BE2C (cell line): ENCODE results near the gene ARHGAP31.
A peak's percentile ranks its signal among the peaks of the same experiment; 100 is the strongest.
"Not testable (repeated sequence)": the region's sequence is repeated elsewhere in the genome, so short reads cannot be mapped to it uniquely, and the experiment has no call there.

Experiments used
- DNase-seq: peaks from one replicate; pipeline ENCODE4 v3.0.0-alpha.2; 2020
- H3K27me3 ChIP-seq: fragments of 250-450 bp; sonication (Bioruptor Pico); 2 replicates; pipeline ENCODE4 v1.5.1; 2020; ENCODE audit warnings: mild to moderate bottlenecking
- H3K36me3 ChIP-seq: fragments of 250-450 bp; sonication (Bioruptor Pico); 2 replicates; pipeline ENCODE4 v1.5.1; 2020; ENCODE audit warnings: mild to moderate bottlenecking
- H3K4me1 ChIP-seq: fragments of 250-450 bp; sonication (Bioruptor Pico); 2 replicates; pipeline ENCODE4 v1.5.1; 2020
- H3K4me3 ChIP-seq: 2 replicates; pipeline ENCODE4 v1.5.1; 2011; ENCODE audit warnings: low read depth, low read length
- H3K9me3 ChIP-seq: fragments of 250-450 bp; sonication (Bioruptor Pico); 2 replicates; pipeline ENCODE4 v1.5.1; 2020
- TF ChIP-seq, protein P1 (sequence below): IDR thresholded peaks from 2 replicates; pipeline ENCODE4 v1.5.1; 2012; ENCODE audit warnings: mild to moderate bottlenecking, low read depth, low read length

The ARHGAP31 gene

GRCh38 chr3:119349354-119350041 is 55.3 kb downstream of the ARHGAP31 start:
- no peak for DNase-seq
- no peaks in the 10 kb centered on the region for H3K36me3 ChIP-seq
- no peaks in the 10 kb centered on the region for H3K27me3 ChIP-seq
- no peaks in the 10 kb centered on the region for H3K9me3 ChIP-seq
- TF ChIP-seq, protein P1, sequence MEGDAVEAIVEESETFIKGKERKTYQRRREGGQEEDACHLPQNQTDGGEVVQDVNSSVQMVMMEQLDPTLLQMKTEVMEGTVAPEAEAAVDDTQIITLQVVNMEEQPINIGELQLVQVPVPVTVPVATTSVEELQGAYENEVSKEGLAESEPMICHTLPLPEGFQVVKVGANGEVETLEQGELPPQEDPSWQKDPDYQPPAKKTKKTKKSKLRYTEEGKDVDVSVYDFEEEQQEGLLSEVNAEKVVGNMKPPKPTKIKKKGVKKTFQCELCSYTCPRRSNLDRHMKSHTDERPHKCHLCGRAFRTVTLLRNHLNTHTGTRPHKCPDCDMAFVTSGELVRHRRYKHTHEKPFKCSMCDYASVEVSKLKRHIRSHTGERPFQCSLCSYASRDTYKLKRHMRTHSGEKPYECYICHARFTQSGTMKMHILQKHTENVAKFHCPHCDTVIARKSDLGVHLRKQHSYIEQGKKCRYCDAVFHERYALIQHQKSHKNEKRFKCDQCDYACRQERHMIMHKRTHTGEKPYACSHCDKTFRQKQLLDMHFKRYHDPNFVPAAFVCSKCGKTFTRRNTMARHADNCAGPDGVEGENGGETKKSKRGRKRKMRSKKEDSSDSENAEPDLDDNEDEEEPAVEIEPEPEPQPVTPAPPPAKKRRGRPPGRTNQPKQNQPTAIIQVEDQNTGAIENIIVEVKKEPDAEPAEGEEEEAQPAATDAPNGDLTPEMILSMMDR = no peak
- H3K4me1 ChIP-seq = peaks cover 15% of the 10 kb centered on the region
- H3K4me3 ChIP-seq = no peak overlapping the region

GRCh38 chr3:119350114-119350513 is 55.9 kb downstream of the ARHGAP31 start:
- TF ChIP-seq, protein P1 = no peak
- Histone ChIP-seq H3K36me3 (no peaks in the 10 kb centered on the region), H3K9me3 (no peaks in the 10 kb centered on the region), H3K4me1 (peaks cover 15% of the 10 kb centered on the region), H3K27me3 (no peaks in the 10 kb centered on the region), H3K4me3 (no peak overlapping the region)
- no peak for DNase-seq

GRCh38 chr3:119351581-119351980 is 57.4 kb downstream of the ARHGAP31 start:
- TF ChIP-seq, protein P1 = no peak
- no peak for DNase-seq
- H3K36me3 ChIP-seq = no peaks in the 10 kb centered on the region
- no peak overlapping the region for H3K4me3 ChIP-seq
- H3K9me3 ChIP-seq = no peaks in the 10 kb centered on the region
- peaks cover 15% of the 10 kb centered on the region for H3K4me1 ChIP-seq
- no peaks in the 10 kb centered on the region for H3K27me3 ChIP-seq

- TF ChIP-seq, protein P1 = no peak
- DNase-seq = no peak
- Histone ChIP-seq H3K9me3 (no peaks in the 10 kb centered on the region), H3K4me1 (peaks cover 15% of the 10 kb centered on the region), H3K4me3 (no peak overlapping the region), H3K36me3 (no peaks in the 10 kb centered on the region), H3K27me3 (no peaks in the 10 kb centered on the region)
These were observed 57.9 kb downstream of the ARHGAP31 start for GRCh38 chr3:119352034-119352609.

DNA sequence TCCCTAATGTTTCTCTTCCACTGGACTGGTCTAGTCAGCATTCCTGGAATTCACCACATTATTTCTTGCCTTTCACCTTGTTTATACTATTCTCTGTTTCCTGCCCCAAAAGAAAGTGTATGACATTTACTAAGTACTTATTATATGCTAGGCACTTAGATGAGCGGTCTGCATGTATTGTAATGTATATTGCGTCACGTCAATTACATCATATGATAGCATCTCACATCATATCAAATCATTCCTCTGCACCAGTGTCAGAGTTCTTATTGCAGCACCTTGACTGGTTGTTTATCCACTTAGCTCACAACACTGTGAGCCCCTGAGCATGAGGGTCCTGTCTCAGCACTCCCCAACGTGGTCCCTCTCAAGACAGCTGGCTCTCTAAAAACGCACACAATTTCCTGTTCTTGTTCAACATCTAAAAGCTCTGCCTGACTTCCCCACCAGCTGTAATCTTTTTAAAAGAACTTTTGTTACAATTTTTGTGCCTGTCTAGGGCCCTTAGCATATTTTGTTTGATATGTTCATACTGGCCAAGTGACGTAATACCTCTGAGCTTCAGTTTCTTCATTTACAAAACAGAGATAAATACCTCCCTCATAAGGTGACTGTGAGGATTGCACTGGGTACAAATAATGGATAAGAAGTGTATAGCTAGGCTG is 58.8 kb downstream of the ARHGAP31 start:
- no peaks in the 10 kb centered on the region for H3K27me3 ChIP-seq
- H3K36me3 ChIP-seq = no peaks in the 10 kb centered on the region
- DNase-seq = no peak
- H3K4me3 ChIP-seq = no peak overlapping the region
- peaks cover 15% of the 10 kb centered on the region for H3K4me1 ChIP-seq
- TF ChIP-seq, protein P1 = peak; percentile 37
- no peaks in the 10 kb centered on the region for H3K9me3 ChIP-seq

- H3K4me1 ChIP-seq, DNase-seq, H3K4me3 ChIP-seq, H3K9me3 ChIP-seq, H3K27me3 ChIP-seq, H3K36me3 ChIP-seq: not testable (repeated sequence)
These were observed 61.4 kb downstream of the ARHGAP31 start for GRCh38 chr3:119355608-119356007.
